DND-41 (cell line): ENCODE measurements around the gene ANKRD40.

Source experiments
- ATAC-seq: fragments of 200-7000 bp; cut with Tn5 transposase; 3 replicates; pipeline ENCODE4 v1.9.1; 2021; ENCODE audit warnings: low read depth; ENCODE audit not compliant: insufficient read depth
- DNase-seq: peaks from one replicate; pipeline ENCODE4 v3.0.0-alpha.2; 2020
- H2AFZ ChIP-seq: 2 replicates; pipeline ENCODE4 v1.6.0; 2012; ENCODE audit warnings: low read depth, low read length
- H3K27ac ChIP-seq: 2 replicates; pipeline ENCODE4 v1.5.1; 2012; ENCODE audit warnings: low read length, inconsistent platforms
- H3K27me3 ChIP-seq: fragments of 200-600 bp; sonication (generic); 2 replicates; pipeline ENCODE4 v1.6.0; 2012; ENCODE audit warnings: low read length, mild to moderate bottlenecking, inconsistent platforms; ENCODE audit not compliant: insufficient read depth, poor library complexity
- H3K36me3 ChIP-seq: 2 replicates; pipeline ENCODE4 v1.5.1; 2012; ENCODE audit warnings: low read length, inconsistent platforms; ENCODE audit not compliant: insufficient read depth
- H3K4me1 ChIP-seq: 2 replicates; pipeline ENCODE4 v1.5.1; 2012; ENCODE audit warnings: mild to moderate bottlenecking, low read length; ENCODE audit not compliant: insufficient read depth
- H3K4me2 ChIP-seq: 2 replicates; pipeline ENCODE4 v1.6.0; 2012; ENCODE audit warnings: mild to moderate bottlenecking, moderate library complexity, low read length, inconsistent platforms; ENCODE audit not compliant: insufficient read depth
- H3K4me3 ChIP-seq, 2 experiments: fragments of 200-600 bp in 1 of 2; shearing (Covaris generic) in 1 of 2; 2 replicates each; pipeline ENCODE4 v1.5.1; 2012 to 2016; ENCODE audit warnings: inconsistent platforms in 2 of 2, low read length in 2 of 2, mild to moderate bottlenecking in 2 of 2, low read depth in 1 of 2, moderate library complexity in 1 of 2
- H3K79me2 ChIP-seq: 2 replicates; pipeline ENCODE4 v1.6.0; 2012; ENCODE audit warnings: low read length, inconsistent platforms; ENCODE audit not compliant: insufficient read depth
- H3K9ac ChIP-seq: 2 replicates; pipeline ENCODE4 v1.6.0; 2012; ENCODE audit warnings: low read depth, mild to moderate bottlenecking, inconsistent platforms, low read length, moderate library complexity
- H3K9me3 ChIP-seq: 2 replicates; pipeline ENCODE4 v1.5.1; 2012; ENCODE audit warnings: low read length, moderate library complexity, mild to moderate bottlenecking, inconsistent platforms; ENCODE audit not compliant: insufficient read depth, severe bottlenecking
- H4K20me1 ChIP-seq: 2 replicates; pipeline ENCODE4 v1.6.0; 2012; ENCODE audit warnings: low read length; ENCODE audit not compliant: insufficient read depth
- CTCF ChIP-seq: IDR thresholded peaks from 2 replicates; pipeline ENCODE4 v1.5.1; 2012; ENCODE audit warnings: borderline replicate concordance, low read length, moderate library complexity, mild to moderate bottlenecking; ENCODE audit not compliant: poor library complexity, severe bottlenecking; ENCODE audit errors: extremely low read depth
- EZH2 ChIP-seq: IDR thresholded peaks from 3 replicates; pipeline ENCODE4 v1.6.1; 2012; ENCODE audit warnings: borderline replicate concordance, low read depth, mild to moderate bottlenecking, moderate library complexity, low read length, inconsistent platforms; ENCODE audit not compliant: severe bottlenecking

ANKRD40 gene

GRCh38 chr17:50735287-50735686, 27.6 kb upstream of the ANKRD40 start:
- TF ChIP-seq CTCF = no peak
- no peak for TF ChIP-seq EZH2

DNA sequence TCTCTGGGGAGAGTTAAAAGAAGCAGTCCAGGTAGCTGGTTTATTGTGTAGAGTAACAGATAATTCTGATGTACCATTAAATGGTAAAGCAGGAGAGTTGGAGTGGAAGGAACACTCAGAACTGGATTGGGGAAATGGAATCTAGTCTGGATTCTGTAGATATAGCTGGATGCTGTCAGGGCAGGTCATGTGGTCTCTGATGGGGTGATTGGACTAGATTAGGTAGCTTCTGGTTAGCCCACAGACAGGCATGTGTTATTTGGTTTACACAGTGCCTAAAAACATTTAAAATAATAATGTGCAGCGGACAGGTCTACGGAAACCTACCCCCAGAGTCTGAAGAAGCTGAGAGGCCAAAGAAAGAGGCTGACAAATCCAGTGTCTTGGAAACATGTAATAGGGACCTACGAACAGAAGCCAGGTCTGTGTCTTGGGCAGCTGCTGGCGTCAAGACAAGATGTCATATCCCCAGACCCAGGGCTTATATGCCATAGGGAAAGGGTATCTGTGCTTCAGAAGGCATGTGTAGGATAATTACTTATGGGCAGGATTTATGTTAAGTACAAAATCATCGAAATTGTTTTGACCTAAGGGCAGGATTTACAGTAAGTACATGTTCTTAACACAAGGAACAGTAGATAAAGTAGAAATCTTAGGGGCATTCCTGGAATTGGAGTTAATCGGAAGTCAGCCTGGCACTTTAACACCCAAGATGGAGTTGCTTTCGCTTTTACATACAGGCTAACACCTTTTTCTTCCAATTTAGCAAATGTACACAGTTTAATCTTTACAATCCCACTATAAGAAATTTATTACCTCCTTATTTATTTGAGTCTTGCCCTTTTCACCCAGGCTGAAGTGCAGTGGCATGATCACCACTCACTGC, 24.1 kb upstream of the ANKRD40 start:
- Histone ChIP-seq H2AFZ (no peak overlapping the region), H3K4me1 (peaks cover 14% of the 10 kb centered on the region; the same call in 1 of the 2 replicates), H3K27ac (0 out of 2 replicates have a peak overlapping the region, but pooled peaks have one; percentile 19), H3K79me2 (peaks cover 99% of the 10 kb centered on the region), H3K9me3 (no peaks in the 10 kb centered on the region), H4K20me1 (peaks cover 89% of the 10 kb centered on the region), H3K27me3 (no peaks in the 10 kb centered on the region), H3K4me2 (no peak overlapping the region), H3K4me3 (no peak overlapping the region), H3K9ac (no peak overlapping the region), H3K36me3 (peaks cover 29% of the 10 kb centered on the region)
- no peak for TF ChIP-seq EZH2
- DNase-seq (no peak), ATAC-seq (no peak)

More at GRCh38 chr17:50735287-50735686, 27.6 kb upstream of the ANKRD40 start:
- no peak for DNase-seq
- H3K9ac ChIP-seq = no peak overlapping the region
- peaks cover 98% of the 10 kb centered on the region for H3K79me2 ChIP-seq
- H3K27ac ChIP-seq = no peak overlapping the region
- peaks cover 86% of the 10 kb centered on the region for H4K20me1 ChIP-seq
- no peaks in the 10 kb centered on the region for H3K27me3 ChIP-seq
- no peak for ATAC-seq
- no peaks in the 10 kb centered on the region for H3K9me3 ChIP-seq
- H3K36me3 ChIP-seq = peaks cover 52% of the 10 kb centered on the region
- H3K4me1 ChIP-seq = peaks cover 5% of the 10 kb centered on the region; the same call in 1 of the 2 replicates
- no peak overlapping the region for H3K4me2 ChIP-seq
- H2AFZ ChIP-seq = no peak overlapping the region
- H3K4me3 ChIP-seq = no peak overlapping the region

GRCh38 chr17:50728881-50729765, 21.4 kb upstream of the ANKRD40 start:
- ATAC-seq = no peak
- Histone ChIP-seq H3K79me2 (peaks cover 99% of the 10 kb centered on the region), H3K4me1 (peaks cover 14% of the 10 kb centered on the region; the same call in 1 of the 2 replicates), H4K20me1 (peaks cover 89% of the 10 kb centered on the region), H2AFZ (no peak overlapping the region), H3K36me3 (peaks cover 26% of the 10 kb centered on the region), H3K27ac (no peak overlapping the region), H3K9me3 (no peaks in the 10 kb centered on the region), H3K4me3 (no peak overlapping the region), H3K9ac (no peak overlapping the region), H3K27me3 (no peaks in the 10 kb centered on the region), H3K4me2 (no peak overlapping the region)
- TF ChIP-seq CTCF (no peak), EZH2 (no peak)
- no peak for DNase-seq

DNA sequence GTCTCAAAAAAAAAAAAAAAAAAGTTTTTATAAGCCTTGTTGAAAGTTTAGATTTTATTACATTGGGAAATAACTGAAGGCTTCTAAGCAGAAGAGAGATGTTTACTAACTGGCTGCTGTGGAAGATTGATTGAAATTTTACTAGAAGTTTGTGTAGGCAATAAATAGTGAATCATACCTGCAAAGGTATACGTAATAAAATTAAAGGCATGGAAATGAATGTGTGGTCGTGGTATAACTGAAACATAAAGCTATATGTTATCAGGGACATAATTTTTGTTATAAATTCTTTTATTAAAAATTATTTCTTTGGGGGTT, 20.4 kb upstream of the ANKRD40 start:
- Histone ChIP-seq H3K36me3 (peaks cover 26% of the 10 kb centered on the region), H4K20me1 (peaks cover 93% of the 10 kb centered on the region), H3K4me1 (peaks cover 21% of the 10 kb centered on the region), H3K27ac (no peak overlapping the region), H3K9ac (no peak overlapping the region), H3K27me3 (no peaks in the 10 kb centered on the region), H3K4me3 (no peak overlapping the region), H3K9me3 (no peaks in the 10 kb centered on the region), H3K79me2 (peaks cover 100% of the 10 kb centered on the region), H2AFZ (no peak overlapping the region), H3K4me2 (no peak overlapping the region)
- no peak for DNase-seq
- no peak for ATAC-seq
- TF ChIP-seq CTCF = no peak
- TF ChIP-seq EZH2 = no peak
